ENCODE measurements around the gene MMP20.

The MMP20 gene

DNA sequence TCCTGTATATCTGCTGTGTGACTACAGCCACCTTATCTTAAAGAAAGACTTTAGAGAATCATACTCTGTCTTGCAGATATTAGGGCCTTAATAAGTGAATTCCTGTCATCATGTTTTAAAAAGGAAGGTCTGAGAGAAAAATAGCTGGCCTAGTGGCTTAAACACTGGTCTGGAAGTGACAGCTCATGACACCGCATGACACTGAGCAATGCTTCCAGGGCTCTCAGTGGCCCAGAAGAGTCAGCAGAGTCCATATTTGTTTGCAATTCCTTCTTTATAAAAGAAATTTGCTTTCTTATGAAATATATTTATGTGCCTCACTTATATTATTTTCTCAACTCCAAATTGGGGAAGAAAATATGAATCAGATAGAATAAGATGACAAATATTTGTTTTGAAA is 33.0 kb downstream of the MMP20 start:
- no peak for DNase-seq (ENCODE audit: low spot score)

- no peak for DNase-seq (ENCODE audit: low spot score)
These were observed 33.9 kb downstream of the MMP20 start for GRCh38 chr11:102591160-102591718.

DNA sequence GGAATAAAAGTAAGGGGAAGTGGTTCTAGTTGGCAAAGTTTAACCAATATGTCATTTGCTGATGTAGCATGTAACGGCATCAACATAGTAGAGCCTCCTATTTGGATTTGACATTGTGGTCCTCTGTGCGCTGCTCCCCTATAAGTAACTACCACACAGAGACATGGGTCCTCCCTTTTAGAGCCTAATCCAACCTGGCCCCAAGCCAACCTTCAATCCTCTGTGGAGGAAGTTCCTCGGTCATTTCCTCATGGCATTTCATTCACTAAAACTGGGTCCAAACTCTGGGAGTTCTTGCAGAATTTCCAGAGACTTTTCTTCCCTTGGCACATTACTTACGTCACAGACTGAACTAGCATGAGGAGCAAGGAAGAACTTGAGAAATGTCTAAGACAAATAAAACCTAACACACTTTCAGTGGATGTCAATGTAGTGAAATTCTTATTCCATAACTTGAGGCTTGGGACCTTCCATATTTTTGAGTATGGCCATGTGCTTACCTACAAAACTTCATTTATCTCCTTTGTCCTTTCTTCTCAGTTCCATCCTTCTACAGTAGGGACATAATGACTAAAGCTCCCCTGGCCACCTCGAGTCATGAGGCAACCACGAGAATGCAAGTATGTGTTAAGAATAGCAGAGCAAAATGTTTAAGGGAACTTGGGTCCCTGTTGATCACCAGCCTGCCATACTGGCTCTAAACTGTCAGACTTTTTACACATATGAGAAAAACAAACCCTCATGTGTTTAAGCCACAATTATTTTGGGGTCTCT is 34.7 kb downstream of the MMP20 start:
- DNase-seq (ENCODE audit: low spot score), result no peak

GRCh38 chr11:102589047-102589459 is 36.1 kb downstream of the MMP20 start:
- no peak for DNase-seq (ENCODE audit: low spot score)

DNA sequence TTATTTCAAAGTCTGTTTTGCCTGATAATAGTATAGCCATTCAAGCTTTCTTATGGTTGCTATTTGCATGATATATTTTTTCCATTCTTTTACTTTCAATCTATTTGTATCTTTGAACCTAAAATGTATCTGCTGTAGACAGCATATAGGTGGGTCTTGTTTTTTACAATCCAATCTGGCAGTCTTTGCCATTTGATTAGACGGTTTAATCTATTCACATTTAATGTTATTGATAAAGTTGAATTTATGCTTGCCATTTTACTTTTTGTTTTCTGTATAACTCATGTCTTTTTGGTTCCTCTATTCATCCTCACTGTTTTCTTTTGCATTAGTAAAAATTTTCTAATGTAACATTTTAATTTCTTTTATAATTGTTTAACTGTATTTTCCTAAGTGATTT is 37.4 kb downstream of the MMP20 start:
- DNase-seq (ENCODE audit: low spot score), result no peak

DNA sequence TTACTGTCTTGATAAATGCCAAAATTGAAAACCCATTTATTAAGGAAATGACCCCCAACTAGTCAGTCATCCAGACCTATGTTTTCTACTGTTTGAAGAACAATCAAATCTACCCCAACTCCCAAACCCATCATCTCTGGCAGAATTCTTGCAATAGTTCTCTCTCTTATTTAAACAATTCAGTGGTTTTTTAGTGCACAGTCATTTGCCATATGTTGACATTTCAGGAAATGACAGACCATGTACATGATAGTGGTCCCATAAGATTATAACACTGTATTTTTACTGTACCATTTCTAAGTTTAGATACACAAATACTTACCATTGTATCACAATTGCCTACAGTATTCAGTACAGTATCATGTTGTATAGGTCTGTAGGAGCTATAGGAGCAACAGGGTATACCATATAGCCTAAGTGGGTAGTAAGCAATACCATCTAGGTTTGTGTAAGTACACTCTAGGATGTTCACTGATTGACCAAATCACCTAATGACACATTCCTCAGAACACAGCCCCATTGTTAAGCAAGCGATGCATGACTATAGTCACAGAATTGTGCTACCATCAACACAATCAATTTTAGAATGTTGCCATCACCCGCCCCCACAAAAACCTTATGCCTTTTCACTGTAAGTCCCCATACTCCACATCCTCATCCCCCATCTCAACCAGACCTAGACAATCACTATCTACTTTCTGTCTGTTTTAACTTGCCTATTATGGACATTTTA is 41.8 kb downstream of the MMP20 start:
- DNase-seq (ENCODE audit: low spot score), result no peak

DNA sequence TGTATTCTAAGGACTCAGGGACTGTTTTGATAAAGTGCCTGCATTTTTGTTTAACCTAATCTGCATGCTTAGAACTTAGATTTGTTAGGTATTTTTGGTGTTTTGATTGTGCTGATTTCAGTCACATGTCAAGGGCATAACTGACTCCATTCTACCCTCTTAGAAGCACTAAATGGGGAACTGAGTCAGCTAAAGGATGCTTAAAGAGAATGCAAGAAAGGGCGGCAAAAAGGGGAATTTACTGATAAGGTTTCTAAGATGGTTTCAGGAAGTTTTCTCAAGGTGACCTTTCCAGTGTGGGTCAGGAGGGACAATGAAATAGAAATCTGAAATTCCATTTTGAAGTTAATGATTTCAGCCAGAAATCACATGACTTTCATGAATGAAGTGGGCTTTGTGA is 43.0 kb downstream of the MMP20 start:
- DNase-seq (ENCODE audit: low spot score), result no peak

- no peak for DNase-seq (ENCODE audit: low spot score)
These were observed 44.1 kb downstream of the MMP20 start for GRCh38 chr11:102581066-102581465.

DNA sequence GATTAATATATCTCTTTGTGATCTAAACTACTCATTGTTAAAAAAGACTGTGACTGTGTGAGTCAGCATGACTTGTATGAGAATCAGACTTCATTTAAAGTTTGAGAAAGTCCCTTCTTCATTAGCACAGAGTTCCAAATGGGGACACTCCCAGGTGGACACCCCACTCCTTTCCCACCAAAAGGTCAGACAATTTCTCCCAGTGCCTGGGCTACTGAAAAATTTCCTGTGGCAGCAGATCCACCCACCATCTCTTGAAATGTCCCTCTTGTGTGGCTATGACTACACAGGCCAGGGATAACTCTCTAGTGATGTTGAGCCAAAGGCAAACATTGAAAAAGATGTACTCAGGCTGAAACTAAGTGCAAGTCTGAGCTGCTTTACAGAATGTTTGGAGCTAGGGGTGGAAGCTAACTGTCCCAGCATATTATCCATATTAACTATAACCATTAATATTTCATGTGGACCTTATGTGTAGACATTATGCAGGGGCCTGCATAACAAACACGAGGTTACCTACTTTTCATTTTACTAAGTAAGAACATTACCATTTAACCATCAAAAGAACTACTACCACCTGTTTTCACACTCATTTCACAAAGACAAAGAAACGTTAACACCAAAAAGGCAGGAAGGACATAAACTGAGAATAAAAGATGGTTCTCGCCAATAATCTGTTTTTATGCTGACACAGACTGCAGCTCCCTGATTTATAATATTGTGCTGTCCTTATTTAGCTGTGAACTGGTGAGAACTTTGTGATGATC is 44.8 kb downstream of the MMP20 start:
- no peak for DNase-seq (ENCODE audit: low spot score)

GRCh38 chr11:102577723-102578122 is 47.4 kb downstream of the MMP20 start:
- no peak for DNase-seq (ENCODE audit: low spot score)

GRCh38 chr11:102577182-102577581 is 48.0 kb downstream of the MMP20 start:
- no peak for DNase-seq (ENCODE audit: low spot score)

DNA sequence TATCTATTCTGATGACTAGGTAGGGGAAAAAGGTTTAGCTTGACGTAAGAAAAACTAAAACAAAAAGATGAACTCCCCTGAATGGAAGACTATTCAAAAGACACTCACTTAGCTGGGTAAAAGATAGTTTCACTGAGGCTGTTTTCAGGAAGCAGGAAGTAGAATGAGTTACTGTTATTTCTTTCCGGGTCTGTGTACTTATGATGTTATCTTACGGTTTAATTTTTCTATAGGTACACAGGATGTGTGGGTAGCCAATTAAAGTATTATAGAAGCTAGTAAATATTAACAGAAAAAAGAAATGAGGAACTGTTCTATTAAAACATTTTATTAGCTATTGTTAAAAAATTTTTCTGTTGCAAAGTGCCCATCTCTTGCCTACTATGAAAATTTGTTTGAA is 48.8 kb downstream of the MMP20 start:
- no peak for DNase-seq (ENCODE audit: low spot score)

DNA sequence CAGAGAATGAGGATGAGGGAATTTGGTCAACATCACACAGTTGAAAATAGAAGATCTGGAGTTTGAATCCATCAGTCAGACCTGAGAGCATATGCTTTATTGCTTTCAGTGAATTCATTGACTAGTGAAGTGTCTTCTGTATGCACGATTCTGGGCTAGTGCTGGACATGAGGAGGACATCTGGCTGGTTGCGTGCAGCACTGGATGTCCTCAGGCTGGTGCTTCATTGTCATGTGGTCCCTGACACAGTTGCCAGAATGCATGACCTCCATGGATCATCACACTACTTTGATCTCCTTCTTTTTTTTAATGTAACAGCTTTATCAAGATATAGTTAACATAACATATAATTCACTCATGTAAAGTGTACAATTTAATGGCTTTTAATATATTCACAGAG is 50.1 kb downstream of the MMP20 start:
- no peak for DNase-seq (ENCODE audit: low spot score)

DNA sequence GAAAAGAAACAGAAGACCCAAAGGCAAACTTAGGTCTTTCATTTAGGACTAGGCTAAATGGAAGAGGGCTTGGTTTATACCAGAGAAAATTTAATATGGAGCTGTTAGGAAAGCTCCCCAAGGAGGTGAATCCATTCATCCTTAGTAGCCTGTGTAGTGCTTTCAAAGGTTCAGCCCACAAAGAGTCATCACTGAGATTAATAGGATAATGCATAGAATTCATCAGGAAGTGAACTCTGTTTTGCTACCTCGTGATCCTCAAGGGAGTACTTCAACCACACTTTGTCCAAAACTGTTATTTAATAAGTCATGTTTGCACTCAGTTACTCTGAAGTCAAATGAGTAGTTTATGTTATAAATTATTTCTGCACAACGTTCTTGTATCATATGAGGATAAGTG is 51.3 kb downstream of the MMP20 start:
- no peak for DNase-seq (ENCODE audit: low spot score)

DNA sequence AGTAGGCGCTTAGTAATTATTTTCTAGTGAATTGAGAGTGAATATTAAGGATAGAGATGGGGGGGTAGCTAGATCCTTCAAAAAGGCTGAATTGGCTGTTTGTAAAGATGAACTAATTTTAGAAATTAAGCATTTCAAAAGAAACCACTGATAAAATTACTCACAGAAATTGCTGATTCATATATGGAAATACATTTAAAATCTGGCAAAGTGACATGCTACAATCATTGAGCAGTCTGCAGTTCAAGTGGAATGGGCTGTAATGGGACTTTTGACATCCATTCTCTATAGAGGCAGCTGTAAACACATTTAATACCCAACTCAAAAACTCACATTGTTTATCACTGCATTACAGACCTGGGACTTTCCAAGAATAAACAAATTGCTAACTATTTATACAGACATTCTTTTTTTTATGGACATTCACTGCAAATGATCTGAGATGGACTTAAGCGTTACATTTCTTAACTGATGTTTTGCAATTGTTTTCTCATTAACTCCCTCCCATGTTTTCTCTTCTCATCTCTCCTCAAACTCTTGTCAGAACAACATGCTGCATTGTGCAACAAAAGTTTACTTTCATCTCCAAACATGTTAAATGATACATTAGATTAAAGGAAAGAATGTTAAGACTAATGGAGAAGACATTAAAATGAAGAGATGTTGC is 52.4 kb downstream of the MMP20 start:
- DNase-seq (ENCODE audit: low spot score), result no peak

GRCh38 chr11:102568851-102569250 is 56.3 kb downstream of the MMP20 start:
- no peak for DNase-seq (ENCODE audit: low spot score)

- DNase-seq (ENCODE audit: low spot score), result no peak
These were observed 59.0 kb downstream of the MMP20 start for GRCh38 chr11:102566112-102566511.

GRCh38 chr11:102564110-102564509 is 61.0 kb downstream of the MMP20 start:
- no peak for DNase-seq (ENCODE audit: low spot score)

DNA sequence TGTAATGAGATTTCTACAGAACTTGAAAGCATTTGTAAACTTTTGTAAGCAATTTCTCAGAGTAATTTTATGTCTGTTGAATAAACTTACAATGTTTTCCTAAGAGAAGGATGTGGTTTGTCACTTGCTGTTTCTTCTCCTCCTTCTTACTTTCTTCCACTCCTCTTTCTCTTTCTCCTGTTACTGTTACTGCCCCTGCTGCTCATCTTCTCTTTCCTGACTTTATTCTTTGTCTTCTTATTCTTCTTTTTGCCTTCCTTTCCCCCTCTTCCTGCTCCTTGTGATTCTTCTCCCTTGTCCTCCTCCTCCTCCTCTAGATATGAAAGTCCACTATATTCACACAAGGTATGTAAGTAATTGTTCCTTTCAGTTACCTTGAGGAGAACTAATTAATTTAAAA is 63.5 kb downstream of the MMP20 start:
- DNase-seq (ENCODE audit: low spot score), result no peak

DNA sequence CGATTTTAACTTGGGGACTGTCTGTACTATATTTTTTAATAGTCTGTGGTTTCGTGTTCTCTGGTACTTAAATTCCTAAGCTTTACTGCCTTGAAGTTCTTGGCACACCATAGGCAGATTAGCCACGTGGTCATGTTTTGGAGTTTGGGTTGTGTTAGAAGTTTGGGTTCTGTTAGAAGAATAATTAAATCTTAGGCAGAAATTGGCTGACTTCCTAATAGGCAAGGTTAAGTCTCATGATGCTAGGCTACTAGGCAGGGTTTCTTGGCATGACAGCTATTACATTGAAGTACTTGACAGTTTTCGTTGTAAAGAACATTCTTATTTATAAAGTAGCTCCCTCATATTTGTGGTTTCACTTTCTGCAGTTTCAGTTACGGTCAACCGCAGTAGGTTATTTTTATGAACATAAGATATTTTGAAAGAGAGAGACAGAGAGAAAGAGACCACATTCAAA is 64.5 kb downstream of the MMP20 start:
- no peak for DNase-seq (ENCODE audit: low spot score)

DNA sequence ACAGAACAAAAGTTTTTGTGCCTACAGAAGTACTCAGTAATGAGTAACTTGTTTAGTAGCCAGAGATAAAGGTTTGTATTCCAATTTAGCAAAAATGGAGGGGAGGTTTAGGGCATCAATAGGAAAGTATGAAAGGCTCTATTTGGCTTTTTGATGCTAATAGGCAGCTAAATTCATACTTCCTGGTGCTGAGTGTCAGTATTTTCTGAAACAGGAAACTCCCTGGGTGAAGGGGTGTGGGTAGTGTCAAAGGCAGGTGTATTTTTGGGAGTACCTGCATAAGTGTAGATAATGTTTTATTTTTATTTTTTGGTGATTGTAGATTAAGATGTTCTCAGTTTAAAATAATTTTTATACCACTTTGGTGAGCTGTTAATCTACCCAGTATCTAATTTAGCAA is 65.3 kb downstream of the MMP20 start:
- no peak for DNase-seq (ENCODE audit: low spot score)

GRCh38 chr11:102555091-102555490 is 70.0 kb downstream of the MMP20 start:
- DNase-seq (ENCODE audit: low spot score), result no peak

All from hematopoietic multipotent progenitor cell treated with erythropoietin and hydrocortisone succinate and interleukin-3 and kit ligand, for 17 days (in vitro differentiated cells).